GM10248 (cell line): ENCODE measurements around the gene DIAPH2.

Experiments used
- CTCF ChIA-PET: fragments of 300-600 bp; sonication (Branson Sonifier 250); formaldehyde crosslinking; extraction: SDS; loops from one replicate; lab custom pipeline; 2021; ENCODE audit warnings: antibody characterized with exemption; lab: Yijun Ruan, JAX
- POLR2A ChIA-PET: fragments of 350-650 bp; sonication (Branson Sonifier 250); formaldehyde crosslinking; extraction: SDS; loops from one replicate; lab custom pipeline; 2020; ENCODE audit warnings: antibody characterized with exemption; lab: Yijun Ruan, JAX
- DNase-seq: peaks from one replicate; pipeline ENCODE4 v3.0.0; 2012; ENCODE audit errors: extremely low spot score
- TF ChIP-seq, protein P1 (sequence below): IDR thresholded peaks from 2 replicates; pipeline ENCODE4 v1.5.1; 2012; ENCODE audit warnings: mild to moderate bottlenecking, low read depth; ENCODE audit errors: extremely low read depth, missing control alignments, control extremely low read depth

The DIAPH2 gene

DNA sequence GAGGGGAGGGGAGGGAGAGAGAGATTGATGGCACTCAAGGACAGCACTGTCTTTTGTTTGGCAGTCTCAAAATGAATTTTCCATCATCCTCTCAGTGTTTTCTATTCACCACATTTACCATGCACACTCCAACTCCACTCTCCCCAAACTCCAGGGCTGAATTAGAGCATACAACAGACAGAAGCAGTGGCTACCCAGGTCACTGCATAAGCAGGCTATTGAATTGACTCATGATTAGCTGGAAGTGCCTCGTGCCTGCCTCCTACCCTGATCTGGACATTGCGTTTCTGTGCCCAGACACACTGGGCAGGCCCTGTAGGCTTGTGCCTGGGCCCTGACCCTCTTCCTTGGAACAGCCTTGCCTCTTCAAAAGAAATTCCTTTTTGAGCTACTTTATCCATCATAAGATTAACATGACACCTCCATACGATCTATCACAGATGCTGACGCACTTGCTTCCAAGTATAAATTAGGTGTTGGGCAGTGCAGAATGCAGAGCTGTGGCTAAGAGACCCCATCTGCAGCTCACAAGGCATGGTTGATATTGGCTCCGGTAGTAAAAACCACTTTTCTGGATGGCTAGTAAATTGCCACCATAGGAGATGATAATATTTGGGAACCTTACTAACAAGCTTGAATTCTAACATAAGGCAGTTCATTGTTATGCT is 952.0 kb downstream of the DIAPH2 start:
- no peak for DNase-seq
- CTCF ChIA-PET: no interaction called here
- POLR2A ChIA-PET: no interaction called here
- TF ChIP-seq, protein P1, sequence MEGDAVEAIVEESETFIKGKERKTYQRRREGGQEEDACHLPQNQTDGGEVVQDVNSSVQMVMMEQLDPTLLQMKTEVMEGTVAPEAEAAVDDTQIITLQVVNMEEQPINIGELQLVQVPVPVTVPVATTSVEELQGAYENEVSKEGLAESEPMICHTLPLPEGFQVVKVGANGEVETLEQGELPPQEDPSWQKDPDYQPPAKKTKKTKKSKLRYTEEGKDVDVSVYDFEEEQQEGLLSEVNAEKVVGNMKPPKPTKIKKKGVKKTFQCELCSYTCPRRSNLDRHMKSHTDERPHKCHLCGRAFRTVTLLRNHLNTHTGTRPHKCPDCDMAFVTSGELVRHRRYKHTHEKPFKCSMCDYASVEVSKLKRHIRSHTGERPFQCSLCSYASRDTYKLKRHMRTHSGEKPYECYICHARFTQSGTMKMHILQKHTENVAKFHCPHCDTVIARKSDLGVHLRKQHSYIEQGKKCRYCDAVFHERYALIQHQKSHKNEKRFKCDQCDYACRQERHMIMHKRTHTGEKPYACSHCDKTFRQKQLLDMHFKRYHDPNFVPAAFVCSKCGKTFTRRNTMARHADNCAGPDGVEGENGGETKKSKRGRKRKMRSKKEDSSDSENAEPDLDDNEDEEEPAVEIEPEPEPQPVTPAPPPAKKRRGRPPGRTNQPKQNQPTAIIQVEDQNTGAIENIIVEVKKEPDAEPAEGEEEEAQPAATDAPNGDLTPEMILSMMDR: no peak

DNA sequence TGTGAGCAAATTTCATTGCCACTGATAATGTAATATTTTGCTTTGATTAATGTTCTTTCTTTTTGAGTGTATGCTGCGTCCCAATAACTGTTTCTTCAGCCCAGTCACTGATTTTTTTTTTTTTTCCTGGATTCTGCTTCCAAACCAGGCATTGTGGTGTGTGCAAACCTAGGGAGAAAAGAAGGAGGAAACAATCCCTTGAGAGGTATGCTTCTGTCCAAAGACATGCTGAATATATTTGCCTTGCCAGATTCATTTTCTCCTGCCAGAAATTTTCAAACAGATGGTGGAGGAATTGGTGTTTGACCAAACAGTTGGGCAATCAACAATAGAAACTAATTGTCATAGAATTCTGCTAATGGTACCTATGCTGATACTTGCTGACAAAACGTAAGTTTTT is 952.6 kb downstream of the DIAPH2 start:
- CTCF ChIA-PET: no interaction called here
- TF ChIP-seq, protein P1: no peak
- POLR2A ChIA-PET: no interaction called here
- DNase-seq: no peak

DNA sequence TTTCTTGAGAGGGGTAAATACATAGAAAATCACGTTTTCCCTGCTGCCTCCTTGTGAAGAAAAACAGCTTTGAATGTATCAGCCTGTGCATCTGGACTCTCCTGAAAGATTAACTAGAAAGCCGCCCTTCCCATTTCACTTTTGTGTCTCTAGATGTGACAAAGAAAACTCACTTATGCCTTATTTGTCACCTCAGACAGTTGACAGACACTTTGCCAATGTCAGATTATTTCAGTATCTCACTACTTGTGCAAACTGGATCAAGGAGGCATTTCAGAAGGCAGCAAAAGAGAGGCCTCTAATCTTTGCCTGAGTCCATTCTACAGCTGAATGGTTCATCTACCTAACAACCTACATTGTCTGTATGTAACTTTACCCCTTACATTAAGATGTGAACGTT is 954.0 kb downstream of the DIAPH2 start:
- TF ChIP-seq, protein P1: no peak
- POLR2A ChIA-PET: no interaction called here
- CTCF ChIA-PET: no interaction called here
- DNase-seq: no peak

DNA sequence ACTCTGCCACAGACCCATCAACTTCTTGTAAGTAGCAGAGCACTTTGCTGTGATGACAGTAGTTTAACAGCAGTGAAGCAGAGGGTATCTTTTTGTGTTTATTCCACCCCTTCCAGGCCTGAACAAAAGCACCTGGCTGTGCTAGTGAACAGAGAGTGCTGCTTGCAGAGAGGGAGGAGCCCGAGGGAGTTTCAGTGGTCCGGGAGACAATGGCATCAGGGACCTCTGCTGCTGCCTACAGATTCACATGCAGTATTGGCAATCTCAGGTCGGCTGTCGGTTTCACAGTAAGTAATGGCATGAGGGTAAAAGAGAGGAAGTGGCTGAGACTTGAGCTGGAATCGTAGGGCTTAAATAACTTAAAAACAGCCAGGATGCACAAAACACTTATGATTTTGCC is 954.9 kb downstream of the DIAPH2 start:
- TF ChIP-seq, protein P1: no peak
- DNase-seq: no peak
- ChIA-PET POLR2A (no interaction called here), CTCF (no interaction called here)
